Measurements from ENCODE around the gene P2RX6.

Gene P2RX6

DNA sequence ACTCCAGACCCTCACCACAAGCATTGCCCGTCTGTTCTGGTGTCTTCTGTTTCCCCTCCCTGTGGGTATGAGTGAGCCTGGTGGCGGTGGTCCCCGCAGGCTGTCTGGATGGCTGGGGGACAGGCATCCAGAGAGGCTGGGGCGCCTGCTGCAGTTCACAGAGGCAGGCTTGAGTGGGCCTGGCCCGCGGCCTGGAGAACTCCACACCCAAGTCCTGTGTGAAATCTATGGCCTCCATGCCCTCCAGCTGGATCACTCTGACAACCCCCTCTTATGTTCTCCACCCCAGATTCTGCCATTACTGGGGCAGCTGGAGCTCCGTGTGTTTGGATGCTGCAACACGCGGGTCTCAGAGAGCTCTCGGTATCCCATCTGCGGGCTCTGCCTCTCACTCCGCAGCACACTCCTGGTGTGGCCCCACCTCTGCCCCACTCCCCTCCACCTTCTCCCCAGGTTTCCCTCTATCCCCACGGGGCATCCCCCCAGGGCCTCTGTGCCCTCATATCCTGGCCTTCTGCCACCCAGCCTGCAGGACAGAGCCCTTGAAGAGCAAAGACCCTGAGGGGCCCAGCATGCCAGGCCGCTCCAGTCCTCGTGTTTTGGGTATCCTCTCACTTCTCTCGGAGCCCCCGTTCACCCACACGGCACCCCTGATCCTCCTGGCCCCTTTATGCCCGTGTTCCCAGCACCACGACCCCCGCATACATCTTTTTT lies 62.1 kb downstream of the P2RX6 start:
- Histone ChIP-seq H3K27me3 (replicated peaks; ENCODE audit: control insufficient read depth, insufficient read depth, low read length) (no peaks in the 10 kb centered on the region; the same call in 1 of the 2 replicates), H3K36me3 (ENCODE audit: control insufficient read depth, insufficient read depth, low read length) (no peaks in the 10 kb centered on the region), H3K4me3 (replicated peaks; ENCODE audit: low read depth, low read length) (no peak overlapping the region)
- TF ChIP-seq, protein P1, sequence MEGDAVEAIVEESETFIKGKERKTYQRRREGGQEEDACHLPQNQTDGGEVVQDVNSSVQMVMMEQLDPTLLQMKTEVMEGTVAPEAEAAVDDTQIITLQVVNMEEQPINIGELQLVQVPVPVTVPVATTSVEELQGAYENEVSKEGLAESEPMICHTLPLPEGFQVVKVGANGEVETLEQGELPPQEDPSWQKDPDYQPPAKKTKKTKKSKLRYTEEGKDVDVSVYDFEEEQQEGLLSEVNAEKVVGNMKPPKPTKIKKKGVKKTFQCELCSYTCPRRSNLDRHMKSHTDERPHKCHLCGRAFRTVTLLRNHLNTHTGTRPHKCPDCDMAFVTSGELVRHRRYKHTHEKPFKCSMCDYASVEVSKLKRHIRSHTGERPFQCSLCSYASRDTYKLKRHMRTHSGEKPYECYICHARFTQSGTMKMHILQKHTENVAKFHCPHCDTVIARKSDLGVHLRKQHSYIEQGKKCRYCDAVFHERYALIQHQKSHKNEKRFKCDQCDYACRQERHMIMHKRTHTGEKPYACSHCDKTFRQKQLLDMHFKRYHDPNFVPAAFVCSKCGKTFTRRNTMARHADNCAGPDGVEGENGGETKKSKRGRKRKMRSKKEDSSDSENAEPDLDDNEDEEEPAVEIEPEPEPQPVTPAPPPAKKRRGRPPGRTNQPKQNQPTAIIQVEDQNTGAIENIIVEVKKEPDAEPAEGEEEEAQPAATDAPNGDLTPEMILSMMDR (IDR thresholded peaks at IDR 0.05; ENCODE audit: insufficient read depth, low read length, poor library complexity, severe bottlenecking): no peak
- DNase-seq (ENCODE audit: extremely low read depth, insufficient read length): no peak
